Liver (tissue), 3 donors: ENCODE results near the gene CALML6.

ENCODE experiments used
- HNF4A ChIP-seq, 2 donors: conservative IDR thresholded peaks; 2 replicates each; pipeline ENCODE4 v1.6.1; 2016; ENCODE audit warnings: antibody characterized with exemption in 2 of 2, mild to moderate bottlenecking in 2 of 2
- SP1 ChIP-seq: IDR thresholded peaks from 2 replicates; pipeline ENCODE4 v1.6.1; 2018; ENCODE audit warnings: antibody characterized with exemption, mild to moderate bottlenecking
- YY1 ChIP-seq: IDR thresholded peaks from 2 replicates; pipeline ENCODE4 v1.6.1; 2016; ENCODE audit warnings: antibody characterized with exemption, mild to moderate bottlenecking
- TF ChIP-seq, protein P1 (sequence below): fragments of 150-350 bp; IDR thresholded peaks from 2 replicates; pipeline ENCODE4 v1.5.1; 2017; ENCODE audit warnings: improper control_type of control experiment, low read depth, low read length; ENCODE audit not compliant: missing input control
- TF ChIP-seq, protein P2 (sequence below): IDR thresholded peaks from 2 replicates; pipeline ENCODE4 v1.6.1; 2016; ENCODE audit warnings: antibody characterized with exemption
- donor health status: healthy.
- donor health status: healthy.

DNA sequence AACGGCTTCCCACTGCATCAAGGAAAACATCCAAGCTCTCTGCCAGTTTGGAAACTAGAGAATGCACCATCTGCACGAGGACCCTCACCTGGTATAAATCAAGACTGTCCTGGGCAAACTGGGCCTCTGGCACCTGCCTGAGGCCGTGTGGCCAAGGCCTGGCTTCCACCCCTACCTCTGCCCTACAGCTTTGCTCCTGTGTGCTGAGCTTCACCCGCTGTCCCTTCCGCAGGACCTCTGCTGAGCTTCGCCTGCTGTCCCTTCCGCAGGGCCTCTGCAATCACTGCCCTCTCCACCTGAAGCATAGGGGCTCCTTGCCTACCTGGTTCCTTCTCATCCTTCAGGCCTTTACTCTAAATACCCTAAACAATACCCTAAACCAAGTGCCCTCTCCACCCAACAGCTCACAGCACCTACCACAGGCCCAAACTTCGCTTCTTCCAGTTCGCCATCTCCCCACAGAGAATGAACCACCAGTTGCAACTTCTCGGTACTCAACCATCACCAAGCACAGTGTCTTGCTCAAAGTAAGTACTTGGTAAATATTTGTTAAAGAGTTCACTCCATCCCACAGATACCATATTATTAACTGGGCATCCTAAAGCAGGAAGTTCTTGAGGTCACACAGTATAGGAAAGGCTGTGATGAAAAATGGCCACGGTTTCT lies 42.6 kb upstream of the CALML6 start:
- TF ChIP-seq HNF4A (conservative IDR thresholded peaks at IDR 0.05) (no peak), SP1 (no peak), YY1 (no peak)
- TF ChIP-seq, protein P1, sequence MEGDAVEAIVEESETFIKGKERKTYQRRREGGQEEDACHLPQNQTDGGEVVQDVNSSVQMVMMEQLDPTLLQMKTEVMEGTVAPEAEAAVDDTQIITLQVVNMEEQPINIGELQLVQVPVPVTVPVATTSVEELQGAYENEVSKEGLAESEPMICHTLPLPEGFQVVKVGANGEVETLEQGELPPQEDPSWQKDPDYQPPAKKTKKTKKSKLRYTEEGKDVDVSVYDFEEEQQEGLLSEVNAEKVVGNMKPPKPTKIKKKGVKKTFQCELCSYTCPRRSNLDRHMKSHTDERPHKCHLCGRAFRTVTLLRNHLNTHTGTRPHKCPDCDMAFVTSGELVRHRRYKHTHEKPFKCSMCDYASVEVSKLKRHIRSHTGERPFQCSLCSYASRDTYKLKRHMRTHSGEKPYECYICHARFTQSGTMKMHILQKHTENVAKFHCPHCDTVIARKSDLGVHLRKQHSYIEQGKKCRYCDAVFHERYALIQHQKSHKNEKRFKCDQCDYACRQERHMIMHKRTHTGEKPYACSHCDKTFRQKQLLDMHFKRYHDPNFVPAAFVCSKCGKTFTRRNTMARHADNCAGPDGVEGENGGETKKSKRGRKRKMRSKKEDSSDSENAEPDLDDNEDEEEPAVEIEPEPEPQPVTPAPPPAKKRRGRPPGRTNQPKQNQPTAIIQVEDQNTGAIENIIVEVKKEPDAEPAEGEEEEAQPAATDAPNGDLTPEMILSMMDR: no peak
- TF ChIP-seq, protein P2, sequence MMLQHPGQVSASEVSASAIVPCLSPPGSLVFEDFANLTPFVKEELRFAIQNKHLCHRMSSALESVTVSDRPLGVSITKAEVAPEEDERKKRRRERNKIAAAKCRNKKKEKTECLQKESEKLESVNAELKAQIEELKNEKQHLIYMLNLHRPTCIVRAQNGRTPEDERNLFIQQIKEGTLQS: no peak
